Tibial artery (tissue), 4 donors: ENCODE results near the gene BLTP1.

Source experiments
- DNase-seq, 2 donors: peaks; one replicate each; pipeline ENCODE4 v3.0.0-alpha.2; 2019
- H3K27ac ChIP-seq, 2 donors: fragments of 200-600 bp; sonication (generic) in 1 of 2; 1 replicate in 1 of 2; 2 replicates in 1 of 2; pipeline ENCODE4 v1.5.1; 2018 to 2019; ENCODE audit warnings: mild to moderate bottlenecking in 1 of 2
- H3K27me3 ChIP-seq, 2 donors: fragments of 200-600 bp; sonication (generic) in 1 of 2; one replicate each; pipeline versions ENCODE4 v1.5.1 to v1.6.0; 2016 to 2019
- H3K36me3 ChIP-seq, 3 donors: fragments of 200-600 bp; sonication (generic) in 2 of 3; one replicate each; pipeline ENCODE4 v1.5.1; 2016 to 2019; ENCODE audit warnings: mild to moderate bottlenecking in 2 of 3
- H3K4me1 ChIP-seq, 4 donors: fragments of 200-600 bp; sonication (generic) in 2 of 4; 1 replicate in 3 of 4; 2 replicates in 1 of 4; pipeline ENCODE4 v1.5.1; 2016 to 2019
- H3K4me3 ChIP-seq, 2 donors: fragments of 200-600 bp; sonication (generic) in 1 of 2; 1 replicate in 1 of 2; 2 replicates in 1 of 2; pipeline ENCODE4 v1.5.1; 2018 to 2019; ENCODE audit warnings: mild to moderate bottlenecking in 2 of 2
- H3K9me3 ChIP-seq, 3 donors: fragments of 200-600 bp; sonication (generic) in 1 of 3; one replicate each; pipeline ENCODE4 v1.5.1; 2016 to 2019
- CTCF ChIP-seq, 2 experiments: fragments of 200-600 bp in 1 of 2; fragments of 450-650 bp in 1 of 2; IDR thresholded peaks; one replicate each; pipeline ENCODE4 v1.5.1; 2017 to 2019; ENCODE audit warnings: antibody characterized with exemption in 2 of 2, mild to moderate bottlenecking in 1 of 2, moderate library complexity in 1 of 2
- intact Hi-C: fragments of 100-400 bp; cut with DNase I; formaldehyde crosslinking; loops from one replicate; pipeline ENCODE4 v1.15.0; 2023; ENCODE audit warnings: low total_unique reads

The BLTP1 gene

GRCh38 chr4:122118243-122118642, 33.9 kb upstream of the BLTP1 start:
- H3K27me3 ChIP-seq, result no peaks in the 10 kb centered on the region
- no peak for TF ChIP-seq CTCF (IDR thresholded peaks at IDR 0.05)
- no peak for DNase-seq
- no peaks in the 10 kb centered on the region for H3K4me1 ChIP-seq
- intact Hi-C loops, result no loop called here
- H3K27ac ChIP-seq, result no peak overlapping the region
- H3K9me3 ChIP-seq, result peaks cover 0 to 8% (median 0%) of the 10 kb centered on the region in 3 donors
- no peak overlapping the region for H3K4me3 ChIP-seq
- H3K36me3 ChIP-seq, result no peaks in the 10 kb centered on the region

GRCh38 chr4:122119739-122120138, 32.4 kb upstream of the BLTP1 start:
- no peak overlapping the region for H3K4me3 ChIP-seq
- H3K27me3 ChIP-seq, result no peaks in the 10 kb centered on the region
- peaks cover 0 to 8% (median 0%) of the 10 kb centered on the region in 3 donors for H3K9me3 ChIP-seq
- TF ChIP-seq CTCF (IDR thresholded peaks at IDR 0.05), result no peak
- H3K27ac ChIP-seq, result no peak overlapping the region
- no peak for DNase-seq
- intact Hi-C loops, result no loop called here
- no peaks in the 10 kb centered on the region for H3K4me1 ChIP-seq
- H3K36me3 ChIP-seq, result no peaks in the 10 kb centered on the region

GRCh38 chr4:122121593-122121992, 30.5 kb upstream of the BLTP1 start:
- no peak for DNase-seq
- Histone ChIP-seq H3K27ac (no peak overlapping the region), H3K4me1 (no peaks in the 10 kb centered on the region), H3K27me3 (no peaks in the 10 kb centered on the region), H3K36me3 (no peaks in the 10 kb centered on the region), H3K9me3 (peaks cover 0 to 8% (median 0%) of the 10 kb centered on the region in 3 donors), H3K4me3 (no peak overlapping the region)
- no peak for TF ChIP-seq CTCF (IDR thresholded peaks at IDR 0.05)
- intact Hi-C loops, result no loop called here

GRCh38 chr4:122122083-122122482, 30.0 kb upstream of the BLTP1 start:
- TF ChIP-seq CTCF (IDR thresholded peaks at IDR 0.05), result no peak
- intact Hi-C loops, result no loop called here
- H3K27me3 ChIP-seq, result no peaks in the 10 kb centered on the region
- H3K4me3 ChIP-seq, result no peak overlapping the region
- no peaks in the 10 kb centered on the region for H3K4me1 ChIP-seq
- no peak overlapping the region for H3K27ac ChIP-seq
- DNase-seq, result no peak
- H3K36me3 ChIP-seq, result no peaks in the 10 kb centered on the region
- peaks cover 0 to 8% (median 0%) of the 10 kb centered on the region in 3 donors for H3K9me3 ChIP-seq

- no peaks in the 10 kb centered on the region for H3K36me3 ChIP-seq
- no peak for TF ChIP-seq CTCF (IDR thresholded peaks at IDR 0.05)
- no peaks in the 10 kb centered on the region for H3K4me1 ChIP-seq
- no peaks in the 10 kb centered on the region for H3K27me3 ChIP-seq
- H3K4me3 ChIP-seq, result no peak overlapping the region
- H3K27ac ChIP-seq, result no peak overlapping the region
- intact Hi-C loops, result no loop called here
- no peak for DNase-seq
- no peaks in the 10 kb centered on the region for H3K9me3 ChIP-seq
Observed at GRCh38 chr4:122129061-122129460, 23.1 kb upstream of the BLTP1 start.

GRCh38 chr4:122131562-122132157, 20.5 kb upstream of the BLTP1 start:
- Histone ChIP-seq H3K4me3 (no peak overlapping the region), H3K9me3 (no peaks in the 10 kb centered on the region), H3K4me1 (no peaks in the 10 kb centered on the region), H3K36me3 (no peaks in the 10 kb centered on the region), H3K27ac (no peak overlapping the region), H3K27me3 (no peaks in the 10 kb centered on the region)
- DNase-seq, result no peak
- intact Hi-C loops, result no loop called here
- TF ChIP-seq CTCF (IDR thresholded peaks at IDR 0.05), result no peak
